ENCODE data around the gene GMPPA. TPM values are rescaled to one million over a fixed set of nuclear protein-coding genes. Genes with fewer than 3 reads are reported as not detected.

GMPPA gene
- total and polyA plus RNA-seq, 2 donors (not counting 1 experiment from before 2014, with no cell fraction given) = 38.3 to 59.7 TPM

- no peaks in the 10 kb centered on the region for H4K20me1 ChIP-seq (ENCODE audit: control insufficient read depth, extremely low read depth, insufficient read depth, low read length)
- H3K79me2 ChIP-seq (ENCODE audit: control insufficient read depth, insufficient read depth, low read length) = no peaks in the 10 kb centered on the region
- DNase-seq (ENCODE audit: low read depth in 2 of 2) = no peak
- no peaks in the 10 kb centered on the region for H3K36me3 ChIP-seq (ENCODE audit: control insufficient read depth, insufficient read depth, low read length)
- no peaks in the 10 kb centered on the region for H3K9me3 ChIP-seq (ENCODE audit: control insufficient read depth, insufficient read depth, low read depth, low read length)
- TF ChIP-seq CTCF (conservative IDR thresholded peaks at IDR 0.05 in 1 of 2, IDR thresholded peaks at IDR 0.05 in 1 of 2; ENCODE audit: low read depth in 1 of 2, low read length in 2 of 2) (no peak), EZH2 (IDR thresholded peaks at IDR 0.05; ENCODE audit: low read length, missing control alignments) (no peak)
- H3K27ac ChIP-seq (ENCODE audit: insufficient read depth, low read length) = no peak overlapping the region
- H3K9ac ChIP-seq (ENCODE audit: insufficient read depth, low read length) = no peak overlapping the region
- no peak overlapping the region for H2AFZ ChIP-seq (ENCODE audit: low read length)
- H3K4me3 ChIP-seq (replicated peaks in 1 of 4; ENCODE audit: control extremely low read depth in 1 of 4, insufficient read depth in 1 of 4, low read depth in 3 of 4, low read length in 4 of 4) = no peak overlapping the region
- H3K27me3 ChIP-seq (ENCODE audit: control insufficient read depth, insufficient read depth, low read length) = peaks cover 5% of the 10 kb centered on the region
- H3K4me2 ChIP-seq (ENCODE audit: extremely low read depth, insufficient read depth, low read length) = no peak overlapping the region
- peaks cover 3% of the 10 kb centered on the region for H3K4me1 ChIP-seq (ENCODE audit: control insufficient read depth, extremely low read depth, insufficient read depth, low read length)
Measured at GRCh38 chr2:219556413-219556812, 57.7 kb downstream of the GMPPA start.

Other genes with a start within 250 kb of the GMPPA start
- not detected in 2 replicates for gene TUBA4B, start 245.6 kb upstream of the GMPPA start, total RNA-seq
- not detected in 2 replicates for gene TUBA4B, start 245.6 kb upstream of the GMPPA start, polyA plus RNA-seq
- 5.6 and 7.7 TPM in 2 replicates for gene TUBA4A, start 245.0 kb upstream of the GMPPA start, total RNA-seq
- 14.7 and 34.2 TPM in 2 replicates for gene TUBA4A, start 245.0 kb upstream of the GMPPA start, polyA plus RNA-seq
- 55.2 and 81.3 TPM in 2 replicates for gene DNAJB2, start 219.5 kb upstream of the GMPPA start, total RNA-seq
- 24.9 and 29.8 TPM in 2 replicates for gene DNAJB2, start 219.5 kb upstream of the GMPPA start, polyA plus RNA-seq
- gene PTPRN, start 189.5 kb upstream of the GMPPA start, total RNA-seq = 3.5 and 10.8 TPM in 2 replicates
- 0.28 and 0.55 TPM in 2 replicates for gene PTPRN, start 189.5 kb upstream of the GMPPA start, polyA plus RNA-seq
- not detected in 2 replicates for gene RESP18, start 166.1 kb upstream of the GMPPA start, total RNA-seq
- gene RESP18, start 166.1 kb upstream of the GMPPA start, polyA plus RNA-seq = not detected in 2 replicates
- 69.9 and 72.5 TPM in 2 replicates for gene DNPEP, start 111.0 kb upstream of the GMPPA start, total RNA-seq
- gene DNPEP, start 111.0 kb upstream of the GMPPA start, polyA plus RNA-seq = 38.2 and 44.0 TPM in 2 replicates
- gene DES, start 80.5 kb upstream of the GMPPA start, total RNA-seq = 34.7 and 69.3 TPM in 2 replicates
- gene DES, start 80.5 kb upstream of the GMPPA start, polyA plus RNA-seq = 3.8 and 11.0 TPM in 2 replicates
- gene SPEG, start 64.0 kb upstream of the GMPPA start, total RNA-seq = 13.1 and 20.1 TPM in 2 replicates
- gene SPEG, start 64.0 kb upstream of the GMPPA start, polyA plus RNA-seq = 5.6 and 9.5 TPM in 2 replicates
- gene ASIC4, start 15.6 kb downstream of the GMPPA start, total RNA-seq = under 0.01 and 0.33 TPM in 2 replicates
- not detected in 2 replicates for gene ASIC4, start 15.6 kb downstream of the GMPPA start, polyA plus RNA-seq
- 46.0 and 58.8 TPM in 2 replicates for gene CHPF, start 44.9 kb downstream of the GMPPA start, total RNA-seq
- 23.9 and 35.8 TPM in 2 replicates for gene CHPF, start 44.9 kb downstream of the GMPPA start, polyA plus RNA-seq
- gene TMEM198, start 45.1 kb downstream of the GMPPA start, total RNA-seq = 0.77 and 0.99 TPM in 2 replicates
- gene TMEM198, start 45.1 kb downstream of the GMPPA start, polyA plus RNA-seq = 0.49 and 0.70 TPM in 2 replicates
- 28.7 and 34.4 TPM in 2 replicates for gene OBSL1, start 72.6 kb downstream of the GMPPA start, total RNA-seq
- 15.2 and 24.7 TPM in 2 replicates for gene OBSL1, start 72.6 kb downstream of the GMPPA start, polyA plus RNA-seq
- 0.26 and 0.50 TPM in 2 replicates for gene INHA, start 73.4 kb downstream of the GMPPA start, total RNA-seq
- gene INHA, start 73.4 kb downstream of the GMPPA start, polyA plus RNA-seq = 0.07 and 0.15 TPM in 2 replicates
- gene STK11IP, start 99.0 kb downstream of the GMPPA start, total RNA-seq = 12.8 and 16.8 TPM in 2 replicates
- 5.6 and 6.7 TPM in 2 replicates for gene STK11IP, start 99.0 kb downstream of the GMPPA start, polyA plus RNA-seq
- 1.3 and 1.5 TPM in 2 replicates for gene SLC4A3, start 128.7 kb downstream of the GMPPA start, total RNA-seq
- gene SLC4A3, start 128.7 kb downstream of the GMPPA start, polyA plus RNA-seq = 0.93 and 1.4 TPM in 2 replicates

All from fibroblast of lung (primary cell).